ENCODE measurements around the gene UROC1.

UROC1 gene

GRCh38 chr3:126477061-126477380 lies 40.6 kb downstream of the UROC1 start:
- no peak for DNase-seq

- DNase-seq: peak in 1 of 2 donors; percentile 2
These were observed 41.2 kb downstream of the UROC1 start for GRCh38 chr3:126476166-126477060.

- peak; percentile 92 to 94 for DNase-seq
These were observed 42.0 kb downstream of the UROC1 start, which contains the start of gene ZXDC for GRCh38 chr3:126475413-126476114. TSS of gene ZXDC (minus strand) at chr3:126475891. CDS start at chr3:126475865, 26 bp downstream.

- peak; percentile 35 for DNase-seq
These were observed 42.8 kb downstream of the UROC1 start for GRCh38 chr3:126474498-126475412.

GRCh38 chr3:126473292-126474168 lies 44.0 kb downstream of the UROC1 start:
- no peak for DNase-seq

GRCh38 chr3:126472277-126473006 lies 45.1 kb downstream of the UROC1 start:
- peak; percentile 96 to 99 for DNase-seq

- peak in 1 of 2 donors; percentile 23 for DNase-seq
These were observed 48.1 kb downstream of the UROC1 start for GRCh38 chr3:126469479-126469878.

GRCh38 chr3:126468028-126468891 lies 49.3 kb downstream of the UROC1 start:
- DNase-seq: peak; percentile 56 to 64

- DNase-seq: no peak
These were observed 50.0 kb downstream of the UROC1 start for GRCh38 chr3:126467611-126467955.

GRCh38 chr3:126466886-126467610 lies 50.5 kb downstream of the UROC1 start:
- DNase-seq: no peak

- peak; percentile 62 for DNase-seq
These were observed 51.5 kb downstream of the UROC1 start for GRCh38 chr3:126465928-126466544.

GRCh38 chr3:126464997-126465396 lies 52.6 kb downstream of the UROC1 start:
- DNase-seq: no peak

GRCh38 chr3:126464494-126464893 lies 53.1 kb downstream of the UROC1 start:
- DNase-seq: peak; percentile 25 to 28

- no peak for DNase-seq
These were observed 53.5 kb downstream of the UROC1 start for GRCh38 chr3:126464093-126464492.

- no peak for DNase-seq
These were observed 54.1 kb downstream of the UROC1 start for GRCh38 chr3:126463521-126463920.

GRCh38 chr3:126461450-126462070 lies 56.0 kb downstream of the UROC1 start:
- DNase-seq: no peak

GRCh38 chr3:126460381-126460780 lies 57.2 kb downstream of the UROC1 start:
- no peak for DNase-seq

- no peak for DNase-seq
These were observed 57.8 kb downstream of the UROC1 start for GRCh38 chr3:126459763-126460127.

Measured in inflammatory macrophage treated with lipopolysaccharide for 1 hour (primary cell).